CD4-positive, alpha-beta T cell treated with Interleukin-12 subunit alpha and Interleukin-12 subunit beta, for 1 hour (primary cell): ENCODE results near the gene PICK1.
"Not testable (repeated sequence)": the region's sequence is repeated elsewhere in the genome, so short reads cannot be mapped to it uniquely, and the experiment has no call there.

ENCODE experiments used
- DNase-seq: peaks from one replicate; pipeline ENCODE4 v3.0.0-alpha.2; 2020

The PICK1 gene

GRCh38 chr22:38118747-38119146, 61.5 kb downstream of the PICK1 start:
- DNase-seq = not testable (repeated sequence)

- no peak for DNase-seq
These were observed 63.3 kb downstream of the PICK1 start for GRCh38 chr22:38120359-38121110.

- DNase-seq = no peak
These were observed 65.4 kb downstream of the PICK1 start for GRCh38 chr22:38122616-38123015.

- no peak for DNase-seq
These were observed 67.2 kb downstream of the PICK1 start for GRCh38 chr22:38124236-38124974.

GRCh38 chr22:38125038-38125610, 67.9 kb downstream of the PICK1 start:
- no peak for DNase-seq
